Sigmoid colon (tissue), 4 donors: Measurements from ENCODE around the gene S100A1.

Experiments used
- POLR2A ChIP-seq, 2 donors: fragments of 450-650 bp; IDR thresholded peaks; one replicate each; pipeline ENCODE4 v1.6.1; 2016; ENCODE audit warnings: antibody characterized with exemption in 2 of 2, mild to moderate bottlenecking in 2 of 2, moderate library complexity in 2 of 2
- POLR2AphosphoS5 ChIP-seq, 4 donors: sonication (generic); formaldehyde crosslinking; IDR thresholded peaks; one replicate each; pipeline ENCODE4 v1.6.1; 2017; ENCODE audit warnings: antibody characterized with exemption in 4 of 4
- TF ChIP-seq, protein P1 (sequence below), 4 experiments: fragments of 450-650 bp in 3 of 4; fragments of 200-600 bp in 1 of 4; IDR thresholded peaks; one replicate each; pipeline ENCODE4 v1.5.1; 2016 to 2019; ENCODE audit warnings: antibody characterized with exemption in 4 of 4, mild to moderate bottlenecking in 3 of 4, moderate library complexity in 2 of 4

DNA sequence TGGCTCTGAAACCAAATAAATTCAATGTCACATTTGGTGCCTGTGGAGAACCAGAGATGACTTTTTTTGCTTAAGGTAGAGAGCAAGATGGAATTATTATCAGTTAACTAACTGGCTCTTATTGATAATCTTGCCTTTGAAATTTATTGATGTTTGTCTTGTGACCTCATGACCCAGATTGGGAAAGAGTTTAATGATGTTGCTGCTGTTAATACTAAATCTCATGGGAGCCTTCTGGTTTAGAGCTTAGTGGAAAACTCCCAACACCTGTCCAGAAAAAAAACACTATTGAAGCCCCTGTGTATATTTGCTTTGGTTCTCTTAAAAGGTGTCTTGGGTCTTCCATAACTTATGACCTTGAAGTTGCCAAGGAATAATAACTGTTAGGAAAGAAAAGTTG is 15.6 kb downstream of the S100A1 start:
- TF ChIP-seq, protein P1, sequence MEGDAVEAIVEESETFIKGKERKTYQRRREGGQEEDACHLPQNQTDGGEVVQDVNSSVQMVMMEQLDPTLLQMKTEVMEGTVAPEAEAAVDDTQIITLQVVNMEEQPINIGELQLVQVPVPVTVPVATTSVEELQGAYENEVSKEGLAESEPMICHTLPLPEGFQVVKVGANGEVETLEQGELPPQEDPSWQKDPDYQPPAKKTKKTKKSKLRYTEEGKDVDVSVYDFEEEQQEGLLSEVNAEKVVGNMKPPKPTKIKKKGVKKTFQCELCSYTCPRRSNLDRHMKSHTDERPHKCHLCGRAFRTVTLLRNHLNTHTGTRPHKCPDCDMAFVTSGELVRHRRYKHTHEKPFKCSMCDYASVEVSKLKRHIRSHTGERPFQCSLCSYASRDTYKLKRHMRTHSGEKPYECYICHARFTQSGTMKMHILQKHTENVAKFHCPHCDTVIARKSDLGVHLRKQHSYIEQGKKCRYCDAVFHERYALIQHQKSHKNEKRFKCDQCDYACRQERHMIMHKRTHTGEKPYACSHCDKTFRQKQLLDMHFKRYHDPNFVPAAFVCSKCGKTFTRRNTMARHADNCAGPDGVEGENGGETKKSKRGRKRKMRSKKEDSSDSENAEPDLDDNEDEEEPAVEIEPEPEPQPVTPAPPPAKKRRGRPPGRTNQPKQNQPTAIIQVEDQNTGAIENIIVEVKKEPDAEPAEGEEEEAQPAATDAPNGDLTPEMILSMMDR (IDR thresholded peaks at IDR 0.05), result no peak
- TF ChIP-seq POLR2A (IDR thresholded peaks at IDR 0.05), result no peak
- TF ChIP-seq POLR2AphosphoS5 (IDR thresholded peaks at IDR 0.05), result no peak
